Fibroblast of gingiva (primary cell): ENCODE measurements around the gene TCHP.
"Not testable (repeated sequence)": the region's sequence is repeated elsewhere in the genome, so short reads cannot be mapped to it uniquely, and the experiment has no call there.

Experiments
- DNase-seq: peaks from one replicate; pipeline ENCODE4 v3.0.0-alpha.2; 2011; ENCODE audit warnings: low read depth

The TCHP gene, protein sequence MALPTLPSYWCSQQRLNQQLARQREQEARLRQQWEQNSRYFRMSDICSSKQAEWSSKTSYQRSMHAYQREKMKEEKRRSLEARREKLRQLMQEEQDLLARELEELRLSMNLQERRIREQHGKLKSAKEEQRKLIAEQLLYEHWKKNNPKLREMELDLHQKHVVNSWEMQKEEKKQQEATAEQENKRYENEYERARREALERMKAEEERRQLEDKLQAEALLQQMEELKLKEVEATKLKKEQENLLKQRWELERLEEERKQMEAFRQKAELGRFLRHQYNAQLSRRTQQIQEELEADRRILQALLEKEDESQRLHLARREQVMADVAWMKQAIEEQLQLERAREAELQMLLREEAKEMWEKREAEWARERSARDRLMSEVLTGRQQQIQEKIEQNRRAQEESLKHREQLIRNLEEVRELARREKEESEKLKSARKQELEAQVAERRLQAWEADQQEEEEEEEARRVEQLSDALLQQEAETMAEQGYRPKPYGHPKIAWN

DNA sequence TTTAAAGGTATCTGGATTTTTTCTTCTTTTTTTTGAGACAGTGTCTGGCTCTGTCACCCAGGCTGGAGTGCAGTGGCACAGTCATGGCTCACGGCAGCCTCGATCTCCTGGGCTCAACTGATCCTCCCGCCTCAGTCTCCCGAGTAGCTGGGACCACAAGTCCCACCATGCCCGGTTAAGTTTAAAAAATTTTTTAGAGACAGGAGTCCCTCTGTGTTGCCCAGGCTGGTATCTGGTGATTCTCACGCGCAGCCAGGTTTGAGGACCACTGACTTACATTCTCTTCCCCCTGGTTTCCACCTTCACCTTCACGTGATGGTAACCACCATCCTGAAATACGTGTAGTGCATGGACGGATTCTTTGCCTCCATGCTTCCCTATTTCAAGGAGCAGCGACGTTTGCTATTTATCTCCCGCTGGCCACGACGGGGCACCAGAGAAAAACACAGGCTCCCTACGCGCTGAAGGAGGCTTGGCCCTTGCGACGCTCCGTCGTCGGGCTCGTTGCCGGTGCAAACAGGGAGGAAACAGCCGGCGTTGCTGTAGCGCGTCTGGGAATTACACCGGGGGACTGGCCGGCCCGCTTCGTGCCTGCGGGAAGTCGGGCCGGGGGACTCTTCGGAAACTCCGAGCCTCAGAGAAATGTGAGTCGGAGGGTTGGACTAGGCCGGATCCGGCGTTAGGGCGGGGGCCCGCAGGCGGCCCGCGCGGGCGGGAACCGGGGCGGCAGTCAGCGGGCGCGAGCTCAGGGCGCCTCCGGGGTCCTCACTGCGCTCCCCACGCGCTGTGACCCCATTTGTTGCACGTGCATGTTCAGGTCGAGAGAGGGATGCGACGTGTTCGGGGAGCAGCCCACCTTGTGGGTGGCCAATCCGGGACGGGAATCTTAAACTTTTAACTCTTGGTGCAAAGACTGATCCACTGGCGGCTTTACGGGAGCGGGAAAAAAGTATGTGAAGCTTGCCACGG, at the start of gene TCHP:
TCHP (plus strand) TSS at position 492 of the 969 bp plus-strand sequence. CDS start 2,753 bp downstream, outside the sequence.
- peak; percentile 86 for DNase-seq

DNA sequence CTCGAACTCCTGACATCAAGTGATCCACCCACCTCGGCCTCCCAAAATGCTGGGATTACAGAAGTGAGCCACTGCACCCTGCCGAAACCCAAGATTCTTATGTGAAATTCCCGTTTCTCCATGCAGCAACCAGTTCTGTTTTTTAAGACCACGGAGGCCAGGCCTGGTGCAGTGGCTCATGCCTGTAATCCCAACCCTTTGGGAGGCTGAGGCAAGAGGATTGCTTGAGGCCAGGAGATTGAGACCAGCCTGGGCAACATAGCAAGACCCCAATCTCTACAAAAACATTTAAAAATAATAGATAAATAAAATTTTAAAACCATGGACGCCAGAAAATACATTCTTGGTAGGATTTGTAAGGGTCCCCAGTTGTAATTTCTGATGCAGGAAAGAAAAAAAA, 49.6 kb upstream of the TCHP start:
- DNase-seq, result not testable (repeated sequence)

DNA sequence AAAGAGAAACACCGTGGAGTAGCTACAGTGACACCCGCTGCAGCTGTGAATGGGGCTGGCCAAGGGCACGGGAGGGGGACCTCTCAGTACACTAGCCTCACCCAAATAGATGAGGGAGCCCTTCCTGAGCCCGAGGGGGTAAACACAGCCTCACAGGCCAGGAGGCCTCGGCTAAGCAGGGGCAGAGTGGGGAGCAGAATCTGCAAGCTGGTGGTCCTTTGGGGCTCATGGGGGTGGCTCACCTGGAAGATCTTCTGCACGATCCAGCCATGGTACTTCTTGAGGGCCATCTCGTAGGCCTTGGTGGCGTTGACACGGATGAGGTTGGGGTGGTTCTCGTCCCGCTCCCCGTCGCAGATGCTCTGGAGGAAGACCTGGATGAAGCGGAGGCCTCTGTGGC, 44.7 kb upstream of the TCHP start:
- DNase-seq, result no peak

DNA sequence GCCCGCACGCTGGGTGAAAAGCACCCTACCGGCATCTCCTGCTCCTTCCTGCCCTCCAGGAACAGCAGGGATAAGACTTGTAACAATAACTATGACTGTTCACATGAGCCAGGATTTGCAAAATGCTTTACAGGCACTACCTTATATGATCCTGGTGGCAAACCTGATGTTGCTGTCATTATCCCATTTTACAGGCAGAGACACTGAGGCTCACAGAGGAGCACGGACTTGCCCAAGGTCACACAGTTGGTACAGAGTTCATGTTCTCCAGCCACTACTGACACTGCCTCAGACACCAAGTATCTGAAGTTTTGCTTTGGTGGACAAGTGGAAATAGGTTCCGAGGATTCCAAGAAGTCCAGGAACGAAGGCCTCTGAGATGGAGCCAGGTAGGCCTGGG, 42.4 kb upstream of the TCHP start:
- DNase-seq, result no peak

DNA sequence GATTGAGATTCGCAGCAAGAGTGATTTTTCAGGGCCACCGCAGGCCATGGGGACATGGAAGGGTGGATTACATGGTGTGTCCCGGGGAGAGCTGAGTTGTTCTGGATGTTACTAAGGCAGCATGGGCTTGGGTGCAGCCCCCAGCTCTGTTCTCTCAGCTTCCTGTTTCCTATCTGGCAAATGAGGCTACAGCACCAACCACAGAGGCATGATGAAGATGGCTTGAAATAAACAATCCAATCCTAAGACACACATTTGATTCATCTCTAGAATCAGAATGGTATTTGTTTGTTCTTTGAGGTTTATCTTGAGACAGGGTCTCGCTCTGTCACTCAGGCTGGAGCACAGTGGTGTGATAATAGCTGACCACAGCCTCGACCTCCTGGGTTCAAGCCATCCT, 41.3 kb upstream of the TCHP start:
- no peak for DNase-seq

DNA sequence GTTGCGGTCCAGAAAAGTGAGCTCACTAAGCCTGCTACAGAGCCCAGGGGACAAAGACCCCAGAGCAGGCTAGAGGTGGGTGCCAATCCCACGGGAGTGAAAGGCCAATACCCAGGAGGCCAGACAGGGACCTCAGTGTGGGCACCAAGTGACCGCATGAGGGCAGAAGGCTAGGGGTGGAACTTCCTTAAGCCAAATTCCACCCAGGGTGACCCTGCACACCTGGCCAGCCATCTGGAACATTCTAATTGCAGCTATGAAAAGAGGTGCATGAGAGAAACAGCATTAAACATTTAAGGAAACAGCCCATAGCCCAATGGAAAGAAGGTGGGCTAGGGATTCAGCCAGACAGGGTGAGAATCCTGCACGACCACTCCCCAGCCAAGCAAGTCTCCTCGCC, 39.1 kb upstream of the TCHP start:
- DNase-seq, result no peak

DNA sequence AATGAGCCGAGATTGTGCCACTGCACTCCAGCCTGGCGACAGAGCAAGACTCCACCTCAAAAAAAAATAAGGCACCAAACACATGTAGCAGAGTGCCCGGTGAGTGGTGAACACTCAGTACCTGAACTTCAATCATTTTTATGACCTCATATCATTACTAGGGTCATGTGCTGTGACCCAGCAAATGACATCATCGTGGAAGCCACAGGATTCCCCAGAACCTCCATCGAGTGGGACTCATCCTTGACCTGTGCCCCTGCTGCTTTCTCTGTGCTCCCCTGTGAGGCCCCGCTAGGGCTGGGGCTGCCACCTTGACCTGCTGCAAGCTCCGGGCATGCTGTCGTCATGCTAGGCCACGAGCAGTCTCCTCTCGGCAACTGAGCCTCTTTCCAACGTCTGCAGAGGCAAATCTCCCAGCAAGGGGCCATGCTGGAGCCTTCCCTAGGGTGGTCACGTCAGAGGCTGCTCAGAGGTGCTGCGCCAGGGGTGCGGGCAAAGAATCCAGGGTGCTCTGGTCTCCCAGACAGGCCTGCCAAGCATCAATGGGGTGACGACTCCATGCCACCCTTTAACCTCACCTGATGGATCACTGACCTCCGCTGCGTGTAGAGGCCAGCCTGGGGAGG, 38.3 kb upstream of the TCHP start:
- DNase-seq, result no peak

DNA sequence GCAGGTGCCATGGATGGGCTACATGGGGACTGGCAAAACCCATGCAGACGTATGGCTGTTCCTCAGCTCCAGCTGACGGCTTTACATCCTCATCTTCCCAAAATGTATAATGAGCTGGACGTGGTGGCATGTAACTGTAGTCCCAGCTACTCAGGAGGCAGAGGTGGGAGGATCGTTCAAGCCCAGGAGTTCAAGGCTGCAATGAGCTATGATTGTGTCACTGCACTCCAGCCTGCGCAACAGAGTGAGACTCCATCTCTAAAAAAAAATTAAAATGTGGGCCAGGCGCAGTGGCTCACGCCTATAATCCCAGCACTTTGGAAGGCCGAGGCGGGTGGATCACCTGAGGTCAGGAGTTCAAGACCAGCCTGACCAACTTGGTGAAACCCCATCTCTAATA, 37.6 kb upstream of the TCHP start:
- not testable (repeated sequence) for DNase-seq

DNA sequence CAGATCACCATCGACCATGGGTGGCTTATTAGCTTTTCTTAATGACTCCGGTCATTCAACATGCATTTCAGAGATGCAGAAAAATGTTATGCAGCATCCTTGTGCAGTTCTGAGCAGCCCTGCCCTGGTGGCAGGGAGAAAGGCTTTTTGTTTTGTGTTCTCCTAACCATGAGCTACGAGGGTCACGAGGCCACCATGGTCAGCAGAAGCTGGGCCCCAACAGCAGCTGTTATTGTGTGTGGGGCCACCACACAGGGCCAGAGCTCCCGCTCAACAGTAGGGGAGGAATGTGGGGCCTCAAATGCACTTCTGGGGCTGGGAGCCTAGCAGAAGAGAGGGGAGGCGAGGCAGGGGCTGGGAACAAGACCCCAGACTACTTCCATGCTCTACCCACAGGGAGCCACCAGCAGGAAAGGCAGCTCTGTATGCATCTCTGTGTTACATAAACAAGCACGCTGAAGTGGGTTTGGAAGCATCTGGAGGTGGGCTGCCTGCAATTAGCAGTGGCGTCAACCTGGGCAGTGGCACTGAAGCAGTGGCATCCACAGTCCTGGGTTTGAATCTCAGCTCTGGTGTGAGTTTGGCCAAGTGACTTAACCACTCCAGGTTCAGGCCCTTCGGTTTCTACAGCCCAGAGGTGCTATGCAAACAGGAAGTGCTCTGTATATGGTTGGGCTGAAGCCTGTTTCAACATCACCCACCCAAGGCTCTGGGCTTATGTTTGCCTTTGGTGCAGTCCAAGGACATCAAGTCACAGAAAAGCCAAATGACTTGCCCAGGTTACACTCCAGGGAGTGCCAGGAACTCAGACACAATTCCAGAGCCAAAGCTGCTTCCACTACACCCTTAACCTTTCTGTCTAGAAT, 36.0 kb upstream of the TCHP start:
- peak; percentile 45 for DNase-seq

DNA sequence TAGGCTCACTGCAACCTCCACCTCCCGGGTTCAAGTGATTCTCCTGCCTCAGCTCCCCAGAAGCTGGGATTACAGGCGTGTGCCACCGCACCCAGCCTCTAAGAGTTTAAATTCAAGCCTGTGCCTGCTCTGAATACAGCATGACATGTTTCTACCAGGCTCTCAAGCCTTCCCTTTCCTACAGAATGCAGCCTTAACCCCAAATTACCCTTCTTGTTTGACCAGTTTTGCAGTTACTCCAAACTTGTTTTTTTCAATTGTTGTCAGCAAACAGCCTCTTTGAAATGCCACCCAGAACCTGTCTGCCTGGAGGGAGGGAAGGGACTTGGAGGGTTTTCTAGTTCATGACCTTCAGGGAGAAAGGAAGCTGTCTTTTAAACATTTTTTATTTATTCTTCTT, 35.2 kb upstream of the TCHP start:
- no peak for DNase-seq

DNA sequence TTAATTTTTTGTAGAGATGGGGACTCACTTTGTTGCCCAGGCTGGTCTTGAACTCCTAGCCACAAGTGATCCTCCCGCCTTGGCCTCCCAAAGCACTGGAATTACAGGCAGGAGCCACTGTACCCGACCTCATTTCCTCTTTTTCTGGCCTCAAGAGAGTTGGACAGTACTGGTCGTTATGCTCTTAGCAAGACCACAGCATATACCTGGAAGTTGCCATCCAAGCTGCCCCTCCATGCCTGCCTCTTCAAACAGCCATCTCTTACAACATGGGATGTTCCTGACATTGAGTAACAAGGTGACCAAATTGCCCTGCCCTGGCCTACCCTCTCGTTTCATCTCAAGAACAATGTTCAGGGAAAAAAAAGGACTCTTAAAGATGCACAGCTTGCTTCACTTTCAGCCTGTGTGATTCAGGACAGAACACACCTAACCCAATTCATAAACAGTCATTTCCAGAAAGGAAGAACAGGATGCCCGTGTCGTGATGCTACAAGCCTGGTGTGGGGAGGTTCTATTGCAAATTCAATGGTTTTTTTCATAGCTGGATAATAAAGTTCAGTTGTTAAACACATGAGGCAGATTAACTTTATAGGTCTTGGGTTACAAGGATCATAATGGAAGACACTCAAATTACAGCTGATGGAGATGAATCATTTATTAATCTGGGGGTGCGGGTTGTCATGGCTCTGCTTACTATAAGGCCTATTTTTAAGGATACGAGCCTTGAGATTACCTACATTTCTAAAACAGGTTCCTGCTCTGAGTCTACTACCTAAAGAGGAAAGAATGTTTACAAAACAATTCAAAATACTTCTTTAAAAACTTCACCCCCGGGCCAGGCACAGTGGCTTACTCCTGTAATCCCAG, 31.7 kb upstream of the TCHP start:
- DNase-seq, result peak; percentile 28

DNA sequence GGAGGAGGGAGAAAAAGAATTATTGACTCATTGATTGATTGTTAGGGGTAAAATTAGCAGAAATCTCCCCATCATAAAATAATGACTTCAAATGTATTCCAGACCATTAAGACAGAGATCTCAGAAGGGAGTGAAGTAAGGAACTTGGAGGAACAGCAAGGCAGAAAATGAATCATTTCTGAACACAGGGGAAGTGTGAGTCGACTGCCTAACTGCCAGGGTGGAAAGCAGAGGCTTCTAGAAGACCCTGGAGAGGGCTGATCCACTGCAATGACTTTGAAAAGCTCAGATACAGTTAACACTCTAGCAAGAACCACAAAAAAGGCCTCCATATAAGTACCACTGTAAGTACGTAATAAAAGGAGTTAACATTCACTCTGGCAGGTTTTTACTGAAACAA, 29.4 kb upstream of the TCHP start:
- peak; percentile 10 for DNase-seq

DNA sequence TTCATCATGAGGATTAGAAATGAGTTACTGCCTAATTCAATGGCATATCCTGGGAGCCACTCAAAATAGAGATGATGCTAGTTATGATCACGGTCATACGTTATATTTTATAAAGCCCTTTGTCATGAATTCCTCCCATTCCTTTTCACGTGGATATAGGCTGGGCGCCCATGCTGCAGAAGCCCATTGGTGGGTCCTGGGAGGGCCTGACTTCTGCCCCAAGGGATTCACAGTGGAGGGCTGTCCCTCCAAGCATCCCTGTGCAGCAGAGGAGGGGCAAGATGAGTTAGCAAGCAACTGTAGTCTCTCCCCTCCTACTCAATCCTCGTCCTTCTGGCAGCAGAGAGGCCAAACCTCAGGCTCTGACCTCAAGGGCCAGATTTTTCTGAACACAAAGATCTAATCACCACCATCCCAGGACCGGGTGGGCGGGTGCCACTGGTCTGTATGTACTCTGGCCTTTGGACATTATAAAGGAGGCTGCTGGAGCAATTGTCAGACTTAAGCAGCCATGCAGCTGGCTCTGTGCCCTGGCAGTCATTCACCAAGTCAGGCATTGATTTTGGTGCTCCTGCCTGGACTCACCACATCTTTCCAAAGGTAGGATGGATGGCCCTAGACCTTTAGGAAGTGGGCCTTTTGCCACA, 28.3 kb upstream of the TCHP start:
- no peak for DNase-seq

DNA sequence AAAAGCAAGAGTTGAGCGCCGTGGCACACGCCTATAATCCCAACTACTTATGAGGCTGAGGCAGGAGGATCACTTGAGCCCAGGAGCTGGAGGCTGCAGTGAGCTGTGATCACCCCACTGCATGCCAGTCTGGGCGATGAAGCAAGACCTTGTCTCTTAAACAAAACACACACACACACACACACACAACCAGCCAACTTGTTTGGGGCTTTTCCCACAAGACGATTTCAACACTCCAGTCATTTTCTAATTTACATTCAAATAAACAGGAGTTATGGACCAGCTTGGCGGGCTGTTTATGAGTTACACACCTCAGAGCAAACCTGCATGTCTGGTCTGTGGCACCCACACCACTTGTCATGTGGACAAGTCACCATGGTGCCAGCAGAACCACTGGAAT, 26.4 kb upstream of the TCHP start:
- peak; percentile 88 for DNase-seq

DNA sequence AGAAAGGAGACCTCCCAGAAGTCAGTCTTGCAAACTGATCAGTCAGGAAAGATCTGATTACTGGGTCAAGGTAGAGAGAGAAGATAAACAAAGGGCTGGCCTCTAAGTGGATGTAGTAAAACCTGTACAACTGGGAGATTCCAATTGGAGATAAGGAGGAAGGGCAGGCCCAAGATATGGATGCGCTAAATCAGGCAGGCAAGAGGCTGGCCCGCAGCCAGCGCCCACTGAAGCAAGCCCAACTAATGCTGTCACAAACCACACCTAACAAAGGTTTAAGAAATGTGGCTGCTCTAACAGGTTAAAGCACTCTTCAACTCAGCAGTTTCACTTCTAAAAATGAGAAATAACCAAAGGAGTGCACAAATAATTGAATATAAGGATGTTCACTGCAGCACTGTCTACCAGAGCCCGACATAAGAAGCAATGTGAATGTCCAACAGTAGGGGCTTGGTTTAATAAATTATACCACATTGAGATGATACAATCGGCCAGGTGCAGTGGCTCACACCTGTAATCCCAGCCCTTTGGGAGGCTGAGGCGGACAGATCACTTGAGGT, 24.4 kb upstream of the TCHP start:
- DNase-seq, result no peak

DNA sequence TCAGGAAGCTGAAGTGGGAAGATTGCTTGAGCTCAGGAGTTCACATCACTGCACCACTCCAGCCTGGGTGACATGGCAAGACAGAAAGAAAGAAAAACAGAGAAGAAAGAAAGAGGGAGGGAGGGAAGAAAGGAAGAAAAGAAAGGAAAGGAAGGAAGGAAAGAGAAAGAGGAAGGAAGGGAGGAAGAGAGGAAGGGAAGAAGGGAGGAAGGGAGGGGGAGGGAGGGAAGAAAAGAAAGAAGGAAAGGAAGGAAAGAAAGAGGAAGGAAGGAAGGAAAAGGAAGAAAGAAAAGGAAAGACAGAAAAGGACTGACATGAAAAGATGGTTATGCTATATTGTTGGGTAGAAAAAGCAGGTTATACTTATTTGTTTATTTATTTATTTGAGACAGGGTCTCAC, 23.7 kb upstream of the TCHP start:
- DNase-seq, result no peak

DNA sequence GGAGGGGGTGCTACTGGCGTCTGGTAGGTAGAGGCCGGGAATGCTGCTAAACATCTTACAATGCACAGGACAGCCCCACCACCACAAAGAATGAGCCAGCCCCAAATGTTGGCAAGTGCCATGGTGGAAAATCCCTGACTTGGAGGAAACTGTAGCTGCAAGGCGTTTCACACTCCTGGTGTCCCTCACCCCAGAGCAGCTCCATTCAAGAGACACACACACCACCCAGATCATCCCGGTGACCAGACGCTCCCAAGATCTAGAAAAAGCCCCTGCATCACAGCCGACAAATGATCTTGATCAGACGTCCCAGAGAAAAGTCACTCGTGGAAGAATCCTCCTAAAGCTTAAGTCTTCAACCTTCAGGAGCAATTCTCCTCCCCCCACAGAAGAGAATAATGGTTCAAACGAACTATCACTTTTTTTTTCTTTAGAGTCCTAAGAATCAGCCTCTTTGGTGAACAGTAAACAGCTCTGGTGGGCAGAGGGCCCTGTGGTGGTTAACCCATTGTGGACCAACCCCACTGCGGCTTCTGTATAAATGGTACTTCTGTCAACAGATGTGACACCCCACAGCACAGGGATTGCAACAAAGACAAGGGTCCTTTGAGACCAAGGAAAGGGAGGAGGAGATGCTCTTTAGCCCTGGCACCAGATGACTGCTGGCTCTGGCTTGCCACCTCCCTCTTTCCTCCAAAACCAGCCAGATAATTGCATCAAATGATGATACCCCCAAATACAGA, 22.4 kb upstream of the TCHP start:
- no peak for DNase-seq

DNA sequence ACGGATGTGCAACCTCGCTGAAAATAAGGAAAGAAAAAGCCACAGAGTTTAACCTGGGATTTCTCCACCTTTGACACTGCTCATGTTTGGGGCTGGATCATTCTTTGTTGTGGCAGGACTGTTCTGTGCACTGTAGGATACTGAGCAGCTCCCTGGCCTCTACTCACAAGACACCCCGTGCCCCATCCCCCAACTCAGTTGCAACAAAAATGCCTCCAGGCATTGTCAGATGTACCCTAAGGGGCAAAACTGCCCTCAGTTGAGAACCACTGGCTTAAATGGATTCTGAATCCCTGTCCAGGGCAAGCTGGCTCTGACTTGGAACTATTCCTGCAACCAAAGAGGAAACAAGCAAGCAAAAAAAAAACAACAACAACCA, 21.8 kb upstream of the TCHP start:
- DNase-seq, result no peak

DNA sequence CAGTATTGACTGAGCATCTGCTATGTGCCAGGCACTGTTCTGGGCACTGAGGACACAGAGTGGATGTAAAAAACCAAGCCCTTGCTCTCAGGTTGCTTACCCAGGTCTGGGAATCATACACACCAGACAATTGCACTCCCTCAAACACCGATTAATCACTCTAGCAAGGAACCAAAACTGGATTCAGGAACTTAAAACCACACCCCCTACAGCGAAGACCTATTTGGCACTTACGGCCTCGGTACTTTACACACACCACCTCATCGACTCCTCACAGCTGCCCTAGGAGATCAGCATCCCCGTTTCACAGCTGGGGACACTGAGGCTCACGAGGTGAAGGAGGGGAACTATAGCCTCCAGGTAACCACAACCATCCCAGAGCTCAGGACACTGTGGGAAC, 21.3 kb upstream of the TCHP start:
- DNase-seq, result no peak
